Esophagus squamous epithelium (tissue), 4 donors: ENCODE measurements around the gene PTPRG.

Source experiments
- CTCF ChIP-seq, 6 experiments: fragments of 450-650 bp in 4 of 6; fragments of 200-600 bp in 2 of 6; sonication (generic) in 2 of 6; IDR thresholded peaks; one replicate each; pipeline ENCODE4 v1.5.1; 2016 to 2019; ENCODE audit warnings: antibody characterized with exemption in 6 of 6, mild to moderate bottlenecking in 4 of 6, moderate library complexity in 4 of 6
- POLR2A ChIP-seq, 4 donors: fragments of 450-650 bp; IDR thresholded peaks; one replicate each; pipeline ENCODE4 v1.6.1; 2017; ENCODE audit warnings: antibody characterized with exemption in 4 of 4, mild to moderate bottlenecking in 4 of 4, moderate library complexity in 3 of 4

DNA sequence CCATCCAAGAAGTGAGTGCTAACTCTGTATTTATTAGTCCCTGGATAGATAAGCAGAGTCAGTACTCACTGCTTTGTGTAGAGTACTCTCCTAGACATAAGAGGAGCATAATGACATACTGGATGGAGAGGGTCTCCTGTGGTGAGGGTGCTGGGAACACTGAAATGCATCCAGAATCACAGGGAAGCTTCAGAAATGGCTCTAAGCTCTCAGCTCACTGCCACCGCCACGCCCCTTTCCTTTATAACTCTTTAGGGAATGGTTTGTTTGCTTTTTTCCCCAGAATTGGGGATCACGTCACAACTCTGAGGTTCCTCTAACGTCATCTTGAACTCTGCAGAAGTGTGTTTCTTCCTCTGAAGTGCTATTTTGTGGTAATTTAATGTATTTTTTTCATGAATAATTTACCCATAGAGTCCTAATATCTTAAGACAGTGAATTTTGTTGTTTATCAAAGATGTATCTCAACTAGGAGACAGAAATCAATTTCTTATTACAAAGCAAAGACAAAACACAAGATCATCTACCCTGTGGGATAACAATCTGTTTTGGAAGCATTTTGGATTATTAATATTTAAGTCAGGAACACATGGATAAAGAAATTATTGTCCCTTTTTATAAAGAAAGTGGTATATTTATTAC is 154.6 kb downstream of the PTPRG start:
- TF ChIP-seq POLR2A (IDR thresholded peaks at IDR 0.05) (no peak), CTCF (IDR thresholded peaks at IDR 0.05) (no peak)
